ENCODE measurements around the gene OR1I1. TPM values are rescaled to one million over a fixed set of nuclear protein-coding genes. Genes with fewer than 3 reads are reported as not detected.

Gene OR1I1
- total RNA-seq, 1 donor from 2014 or later, result not detected

DNA sequence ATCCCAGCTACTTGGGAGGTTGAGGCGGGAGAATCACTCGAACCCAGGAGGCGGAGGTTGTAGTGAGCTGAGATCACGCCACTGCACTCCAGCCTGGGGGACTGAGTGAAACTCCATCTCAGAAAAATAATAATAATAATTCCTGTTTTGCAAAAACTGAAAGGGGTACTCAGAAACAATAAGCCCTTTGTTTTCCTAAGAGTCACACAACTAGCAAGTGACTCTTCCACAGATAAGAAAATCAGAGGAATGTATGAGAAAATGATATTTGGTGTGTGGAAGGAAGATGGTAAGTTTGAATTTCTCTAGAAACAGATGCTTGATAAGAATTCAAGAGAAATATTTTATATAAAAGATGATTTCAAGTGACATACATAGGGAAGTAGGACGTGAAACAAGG is 60.3 kb downstream of the OR1I1 start:
- intact Hi-C loops (cut with DNase I), result no loop called here
- Histone ChIP-seq H3K4me3 (no peak overlapping the region), H3K27ac (no peak overlapping the region), H3K4me1 (no peaks in the 10 kb centered on the region), H3K27me3 (ENCODE audit: low read depth) (no peaks in the 10 kb centered on the region), H3K36me3 (no peaks in the 10 kb centered on the region), H3K9me3 (peaks cover 6% of the 10 kb centered on the region)
- DNase-seq (no peak), ATAC-seq (no peak)
- TF ChIP-seq, protein P1, sequence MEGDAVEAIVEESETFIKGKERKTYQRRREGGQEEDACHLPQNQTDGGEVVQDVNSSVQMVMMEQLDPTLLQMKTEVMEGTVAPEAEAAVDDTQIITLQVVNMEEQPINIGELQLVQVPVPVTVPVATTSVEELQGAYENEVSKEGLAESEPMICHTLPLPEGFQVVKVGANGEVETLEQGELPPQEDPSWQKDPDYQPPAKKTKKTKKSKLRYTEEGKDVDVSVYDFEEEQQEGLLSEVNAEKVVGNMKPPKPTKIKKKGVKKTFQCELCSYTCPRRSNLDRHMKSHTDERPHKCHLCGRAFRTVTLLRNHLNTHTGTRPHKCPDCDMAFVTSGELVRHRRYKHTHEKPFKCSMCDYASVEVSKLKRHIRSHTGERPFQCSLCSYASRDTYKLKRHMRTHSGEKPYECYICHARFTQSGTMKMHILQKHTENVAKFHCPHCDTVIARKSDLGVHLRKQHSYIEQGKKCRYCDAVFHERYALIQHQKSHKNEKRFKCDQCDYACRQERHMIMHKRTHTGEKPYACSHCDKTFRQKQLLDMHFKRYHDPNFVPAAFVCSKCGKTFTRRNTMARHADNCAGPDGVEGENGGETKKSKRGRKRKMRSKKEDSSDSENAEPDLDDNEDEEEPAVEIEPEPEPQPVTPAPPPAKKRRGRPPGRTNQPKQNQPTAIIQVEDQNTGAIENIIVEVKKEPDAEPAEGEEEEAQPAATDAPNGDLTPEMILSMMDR (IDR thresholded peaks at IDR 0.05), result no peak

Other genes with a start within 250 kb of the OR1I1 start
- gene OR7A5, start 247.0 kb upstream of the OR1I1 start, total RNA-seq, result not detected
- 0.18 TPM for gene OR7C1, start 247.0 kb upstream of the OR1I1 start, total RNA-seq
- not detected for gene OR7A10, start 233.3 kb upstream of the OR1I1 start, total RNA-seq
- not detected for gene OR7A17, start 196.1 kb upstream of the OR1I1 start, total RNA-seq
- not detected for gene OR7C2, start 140.7 kb upstream of the OR1I1 start, total RNA-seq
- not detected for gene SLC1A6, start 102.3 kb upstream of the OR1I1 start, total RNA-seq
- gene CASP14, start 32.7 kb upstream of the OR1I1 start, total RNA-seq, result not detected
- 20.8 TPM for gene SYDE1, start 25.2 kb downstream of the OR1I1 start, total RNA-seq
- gene NOTCH3, start 118.8 kb downstream of the OR1I1 start, total RNA-seq, result 52.7 TPM
- 2.3 TPM for gene EPHX3, start 150.2 kb downstream of the OR1I1 start, total RNA-seq